ENCODE data around the gene OR6N1. TPM values are rescaled to one million over a fixed set of nuclear protein-coding genes. Genes with fewer than 3 reads are reported as not detected.

OR6N1 gene
- not detected for total RNA-seq (2013)
- polyA plus RNA-seq (not detected), polyA minus RNA-seq (not detected in 2 replicates), total RNA-seq (0 to 1.3 (median 0.05) reads per million in 11 experiments)

GRCh38 chr1:158771950-158772866 is at the start of gene OR6N1:
TSS of gene OR6N1 (minus strand) at chr1:158772195. CDS start at chr1:158766682, 5,513 bp downstream.
- Mint-ChIP-seq H3K27ac (no peak within 1 kb of the TSS), H3K4me3 (no peak within 1 kb of the TSS), H3K9me3 (peaks cover 0 to 6% (median 1%) of the 10 kb centered on the region in 7 donors), H3K36me3 (no peaks in the 10 kb centered on the region), H3K4me1 (peaks cover 4% of the 10 kb centered on the region), H3K27me3 (ENCODE audit: low read depth in 3 of 3) (peaks cover 0 to 2% (median 0%) of the 10 kb centered on the region in 3 donors)
- Histone ChIP-seq H3K9me3 (replicated peaks in 1 of 2; ENCODE audit: control insufficient read depth in 1 of 2, insufficient read depth in 1 of 2, low read length in 2 of 2) (no peaks in the 10 kb centered on the region), H3K4me3 (replicated peaks in 1 of 3; ENCODE audit: low read depth in 2 of 3, low read length in 3 of 3) (no peak within 1 kb of the TSS), H2AFZ (ENCODE audit: insufficient read depth, low read depth, low read length, poor library complexity, severe bottlenecking) (peak within 1 kb of the TSS; percentile 22), H3K27me3 (ENCODE audit: control insufficient read depth in 2 of 2, insufficient read depth in 2 of 2, low read length in 2 of 2) (no peaks in the 10 kb centered on the region), H3K79me2 (ENCODE audit: insufficient read depth, low read length) (no peaks in the 10 kb centered on the region), H3K4me1 (ENCODE audit: control insufficient read depth in 1 of 2, insufficient read depth in 2 of 2, low read length in 2 of 2) (no peaks in the 10 kb centered on the region), H3K36me3 (replicated peaks in 1 of 2; ENCODE audit: control insufficient read depth in 1 of 2, insufficient read depth in 2 of 2, low read length in 2 of 2) (no peaks in the 10 kb centered on the region), H3K9ac (ENCODE audit: insufficient read depth, low read length, poor library complexity, severe bottlenecking) (no peak within 1 kb of the TSS), H3K27ac (ENCODE audit: low read depth in 1 of 2, low read length in 2 of 2) (no peak within 1 kb of the TSS), H4K20me1 (ENCODE audit: insufficient read depth, low read length) (no peaks in the 10 kb centered on the region), H3K4me2 (replicated peaks; ENCODE audit: extremely low read depth, low read length, poor library complexity, severe bottlenecking) (peak within 1 kb of the TSS; percentile 28)
- intact Hi-C loops (cut with micrococcal nuclease): no loop called here
- DNase-seq: peak in 1 of 3 donors; percentile 8
- no peak for TF ChIP-seq CTCF (IDR thresholded peaks at IDR 0.05)
- 100% methylated on average over 3 of the region's 6 CpGs for WGBS (ENCODE audit: insufficient coverage)

GRCh38 chr1:158821723-158822122 is 49.7 kb upstream of the OR6N1 start:
- no peak overlapping the region for H3K27ac Mint-ChIP-seq
- no peaks in the 10 kb centered on the region for H3K36me3 ChIP-seq (replicated peaks in 1 of 2; ENCODE audit: control insufficient read depth in 1 of 2, insufficient read depth in 2 of 2, low read length in 2 of 2)
- intact Hi-C loops (cut with micrococcal nuclease): loop anchor here in 1 of 2 donors (10.0 kb wide), 1 partner anchor 243 kb away; no protein-coding TSS in a partner anchor

More at GRCh38 chr1:158821723-158822122, 49.7 kb upstream of the OR6N1 start:
- Histone ChIP-seq H3K4me2 (replicated peaks; ENCODE audit: extremely low read depth, low read length, poor library complexity, severe bottlenecking) (no peak overlapping the region), H3K9ac (ENCODE audit: insufficient read depth, low read length, poor library complexity, severe bottlenecking) (no peak overlapping the region), H3K27ac (ENCODE audit: low read depth in 1 of 2, low read length in 2 of 2) (no peak overlapping the region), H2AFZ (ENCODE audit: insufficient read depth, low read depth, low read length, poor library complexity, severe bottlenecking) (no peak overlapping the region), H3K4me1 (ENCODE audit: control insufficient read depth in 1 of 2, insufficient read depth in 2 of 2, low read length in 2 of 2) (peaks cover 39 to 45% of the 10 kb centered on the region in 2 donors), H3K79me2 (ENCODE audit: insufficient read depth, low read length) (peaks cover 16% of the 10 kb centered on the region), H3K27me3 (ENCODE audit: control insufficient read depth in 2 of 2, insufficient read depth in 2 of 2, low read length in 2 of 2) (no peaks in the 10 kb centered on the region), H3K9me3 (replicated peaks in 1 of 2; ENCODE audit: control insufficient read depth in 1 of 2, insufficient read depth in 1 of 2, low read length in 2 of 2) (no peaks in the 10 kb centered on the region), H3K4me3 (replicated peaks in 1 of 3; ENCODE audit: low read depth in 2 of 3, low read length in 3 of 3) (no peak overlapping the region), H4K20me1 (ENCODE audit: insufficient read depth, low read length) (no peaks in the 10 kb centered on the region)
- TF ChIP-seq CTCF (IDR thresholded peaks at IDR 0.05): no peak
- DNase-seq: no peak
- no CpG with 5 or more reads among the region's 1 CpG for WGBS (ENCODE audit: insufficient coverage)
- Mint-ChIP-seq H3K4me1 (peaks cover 51% of the 10 kb centered on the region), H3K27me3 (ENCODE audit: low read depth in 3 of 3) (no peaks in the 10 kb centered on the region), H3K36me3 (peaks cover 15 to 29% of the 10 kb centered on the region in 2 donors), H3K9me3 (peaks cover 0 to 4% (median 0%) of the 10 kb centered on the region in 7 donors), H3K4me3 (no peak overlapping the region)

Data from CD14-positive monocyte (primary cell).